Iris pigment epithelial cell (primary cell): Measurements from ENCODE around the gene CD46.

Source experiments
- DNase-seq: peaks from one replicate; pipeline ENCODE4 v3.0.0-alpha.2; 2011; ENCODE audit warnings: low read depth

Gene CD46

GRCh38 chr1:207814469-207814868, 62.6 kb downstream of the CD46 start:
- no peak for DNase-seq

GRCh38 chr1:207815466-207815865, 63.6 kb downstream of the CD46 start:
- DNase-seq: no peak

GRCh38 chr1:207815913-207816291, 64.0 kb downstream of the CD46 start:
- DNase-seq: peak; percentile 67

GRCh38 chr1:207817166-207817565, 65.3 kb downstream of the CD46 start:
- DNase-seq: no peak

GRCh38 chr1:207817778-207818751, 66.2 kb downstream of the CD46 start:
- no peak for DNase-seq

- peak; percentile 71 for DNase-seq
Measured at GRCh38 chr1:207818971-207819451, 67.2 kb downstream of the CD46 start.

- DNase-seq: no peak
Measured at GRCh38 chr1:207820568-207821463, 69.0 kb downstream of the CD46 start.

GRCh38 chr1:207821464-207822045, 69.7 kb downstream of the CD46 start:
- DNase-seq: no peak

GRCh38 chr1:207822124-207822601, 70.3 kb downstream of the CD46 start:
- DNase-seq: no peak

- peak; percentile 70 for DNase-seq
Measured at GRCh38 chr1:207822602-207823451, 71.0 kb downstream of the CD46 start.

- no peak for DNase-seq
Measured at GRCh38 chr1:207823531-207823879, 71.7 kb downstream of the CD46 start.

- peak; percentile 99 for DNase-seq
Measured at GRCh38 chr1:207823880-207824566, 72.2 kb downstream of the CD46 start.

GRCh38 chr1:207824691-207825408, 73.0 kb downstream of the CD46 start:
- peak; percentile 83 for DNase-seq

GRCh38 chr1:207825409-207825695, 73.5 kb downstream of the CD46 start:
- no peak for DNase-seq

GRCh38 chr1:207825719-207826556, 74.1 kb downstream of the CD46 start:
- peak; percentile 83 for DNase-seq

GRCh38 chr1:207826557-207827487, 75.0 kb downstream of the CD46 start:
- DNase-seq: peak; percentile 52

- no peak for DNase-seq
Measured at GRCh38 chr1:207827488-207827830, 75.6 kb downstream of the CD46 start.

- no peak for DNase-seq
Measured at GRCh38 chr1:207828046-207828445, 76.2 kb downstream of the CD46 start.
